RWPE1 (cell line): ENCODE data around the gene SGSH.

Experiments used
- CTCF ChIA-PET: fragments of 350-600 bp; sonication (Branson Sonifier 250); formaldehyde crosslinking; extraction: SDS; loops from one replicate; lab custom pipeline; 2021; lab: Yijun Ruan, JAX
- POLR2A ChIA-PET: fragments of 400-600 bp; formaldehyde crosslinking; extraction: SDS; loops from one replicate; lab custom pipeline; 2020; ENCODE audit warnings: antibody characterized with exemption; ENCODE audit not compliant: low non-redundant PET; lab: Yijun Ruan, JAX
- DNase-seq: peaks from one replicate; pipeline ENCODE4 v3.0.0; 2012; ENCODE audit warnings: low spot score
- H3K27ac ChIP-seq: fragments of 450-650 bp; 2 replicates; pipeline ENCODE4 v1.5.1; 2017
- TF ChIP-seq, protein P1 (sequence below): fragments of 450-650 bp; conservative IDR thresholded peaks from 2 replicates; pipeline ENCODE4 v1.5.1; 2017; ENCODE audit warnings: low read depth, mild to moderate bottlenecking

Gene SGSH

DNA sequence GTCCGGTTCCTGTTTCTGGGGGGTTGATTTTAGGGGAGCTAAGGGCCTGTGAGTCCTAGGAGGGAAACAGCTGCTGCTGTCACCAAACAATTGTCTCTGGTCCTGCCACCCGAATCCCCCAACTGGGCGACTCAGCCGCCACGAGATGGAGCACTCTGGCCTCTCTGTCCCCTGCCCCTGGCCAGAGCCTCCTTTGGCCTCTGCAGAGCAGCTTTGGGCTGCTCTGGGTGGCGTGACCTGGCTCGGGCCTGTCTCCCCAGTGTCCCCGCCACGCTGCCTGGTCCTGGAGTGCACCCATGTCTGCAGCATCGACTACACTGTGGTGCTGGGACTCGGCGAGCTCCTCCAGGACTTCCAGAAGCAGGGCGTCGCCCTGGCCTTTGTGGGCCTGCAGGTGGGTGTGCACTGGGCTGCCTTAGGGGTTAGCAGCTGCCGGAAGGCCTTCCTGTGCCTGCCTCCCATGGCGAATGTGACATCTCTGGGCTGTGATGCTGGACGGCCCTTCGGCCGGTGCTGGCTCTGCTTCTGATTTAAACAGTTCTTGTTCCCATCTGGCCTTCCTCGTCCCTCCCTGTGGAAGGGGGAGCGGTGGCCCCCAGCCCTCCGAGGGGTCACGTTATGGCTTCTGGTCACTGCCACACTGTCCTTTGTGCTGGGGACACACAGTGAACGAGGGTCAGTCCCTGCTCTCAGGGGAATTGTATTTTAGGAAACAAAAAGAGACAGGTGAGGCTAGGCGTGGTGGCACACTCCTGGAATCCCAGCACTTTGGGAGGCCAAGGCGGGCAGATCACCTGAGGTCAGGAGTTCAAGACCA lies 29.0 kb upstream of the SGSH start:
- CTCF ChIA-PET = no interaction called here
- H3K27ac ChIP-seq = no peak overlapping the region
- DNase-seq = no peak
- TF ChIP-seq, protein P1, sequence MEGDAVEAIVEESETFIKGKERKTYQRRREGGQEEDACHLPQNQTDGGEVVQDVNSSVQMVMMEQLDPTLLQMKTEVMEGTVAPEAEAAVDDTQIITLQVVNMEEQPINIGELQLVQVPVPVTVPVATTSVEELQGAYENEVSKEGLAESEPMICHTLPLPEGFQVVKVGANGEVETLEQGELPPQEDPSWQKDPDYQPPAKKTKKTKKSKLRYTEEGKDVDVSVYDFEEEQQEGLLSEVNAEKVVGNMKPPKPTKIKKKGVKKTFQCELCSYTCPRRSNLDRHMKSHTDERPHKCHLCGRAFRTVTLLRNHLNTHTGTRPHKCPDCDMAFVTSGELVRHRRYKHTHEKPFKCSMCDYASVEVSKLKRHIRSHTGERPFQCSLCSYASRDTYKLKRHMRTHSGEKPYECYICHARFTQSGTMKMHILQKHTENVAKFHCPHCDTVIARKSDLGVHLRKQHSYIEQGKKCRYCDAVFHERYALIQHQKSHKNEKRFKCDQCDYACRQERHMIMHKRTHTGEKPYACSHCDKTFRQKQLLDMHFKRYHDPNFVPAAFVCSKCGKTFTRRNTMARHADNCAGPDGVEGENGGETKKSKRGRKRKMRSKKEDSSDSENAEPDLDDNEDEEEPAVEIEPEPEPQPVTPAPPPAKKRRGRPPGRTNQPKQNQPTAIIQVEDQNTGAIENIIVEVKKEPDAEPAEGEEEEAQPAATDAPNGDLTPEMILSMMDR = no peak
- POLR2A ChIA-PET = no interaction called here

DNA sequence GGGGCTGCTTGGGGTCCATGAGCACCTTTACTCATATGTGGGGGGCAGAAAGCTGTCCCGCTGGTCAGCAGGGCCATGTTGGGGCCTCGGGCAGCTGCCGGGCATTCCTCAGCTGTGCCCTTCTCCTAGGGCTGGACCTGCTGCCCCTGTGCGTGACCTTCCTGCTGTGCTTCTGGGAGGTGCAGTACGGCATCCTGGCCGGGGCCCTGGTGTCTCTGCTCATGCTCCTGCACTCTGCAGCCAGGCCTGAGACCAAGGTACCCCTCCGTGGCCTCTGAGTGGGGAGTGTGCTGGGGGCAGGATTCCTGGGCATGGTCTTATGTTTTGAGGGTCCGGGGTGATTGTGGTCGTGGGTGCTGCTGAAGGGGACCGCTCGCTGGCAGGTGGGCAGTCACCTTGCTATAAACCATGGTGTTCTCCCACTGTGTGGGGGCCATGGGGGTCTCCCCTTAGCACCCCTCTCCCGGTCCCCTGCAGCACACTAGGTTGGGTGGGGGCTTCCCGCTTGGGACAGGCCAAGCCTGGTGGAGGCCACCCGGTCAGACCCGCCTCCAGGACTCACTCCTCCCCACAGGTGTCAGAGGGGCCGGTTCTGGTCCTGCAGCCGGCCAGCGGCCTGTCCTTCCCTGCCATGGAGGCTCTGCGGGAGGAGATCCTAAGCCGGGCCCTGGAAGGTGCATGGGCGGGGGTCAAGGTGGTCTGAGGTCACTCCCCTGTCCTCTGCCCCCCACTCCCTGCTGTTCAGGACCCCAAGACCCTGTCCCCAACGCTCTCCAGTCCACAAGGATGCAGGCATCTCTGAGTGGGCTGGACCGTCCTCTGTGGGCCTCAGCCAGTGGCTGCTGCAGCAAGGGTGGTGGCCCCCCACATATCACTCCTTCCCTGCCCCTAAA lies 28.1 kb upstream of the SGSH start:
- ChIA-PET CTCF (no interaction called here), POLR2A (no interaction called here)
- DNase-seq = no peak
- TF ChIP-seq, protein P1 = no peak
- no peak overlapping the region for H3K27ac ChIP-seq

DNA sequence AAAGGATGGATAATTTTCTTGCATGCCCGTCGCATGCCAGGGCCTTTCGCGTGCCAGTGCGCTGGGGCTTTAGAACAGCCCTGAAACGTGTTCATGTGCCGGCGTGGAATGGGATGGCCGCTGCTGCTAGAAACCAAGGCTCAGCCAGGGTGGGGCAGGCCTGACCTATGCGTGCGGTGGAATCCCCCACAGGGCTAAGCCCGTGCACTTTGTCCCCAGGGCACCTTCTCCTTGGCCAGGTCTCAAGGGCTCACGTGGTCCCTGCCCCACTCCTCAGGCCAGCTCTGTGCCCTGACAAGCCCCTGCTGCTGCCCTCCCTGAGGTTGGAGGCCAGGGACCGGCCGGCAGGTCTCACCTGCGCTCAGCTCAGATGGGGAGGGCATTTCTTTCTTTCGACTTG lies 27.4 kb upstream of the SGSH start:
- CTCF ChIA-PET = no interaction called here
- TF ChIP-seq, protein P1 = no peak
- no peak for DNase-seq
- POLR2A ChIA-PET = no interaction called here
- no peak overlapping the region for H3K27ac ChIP-seq

DNA sequence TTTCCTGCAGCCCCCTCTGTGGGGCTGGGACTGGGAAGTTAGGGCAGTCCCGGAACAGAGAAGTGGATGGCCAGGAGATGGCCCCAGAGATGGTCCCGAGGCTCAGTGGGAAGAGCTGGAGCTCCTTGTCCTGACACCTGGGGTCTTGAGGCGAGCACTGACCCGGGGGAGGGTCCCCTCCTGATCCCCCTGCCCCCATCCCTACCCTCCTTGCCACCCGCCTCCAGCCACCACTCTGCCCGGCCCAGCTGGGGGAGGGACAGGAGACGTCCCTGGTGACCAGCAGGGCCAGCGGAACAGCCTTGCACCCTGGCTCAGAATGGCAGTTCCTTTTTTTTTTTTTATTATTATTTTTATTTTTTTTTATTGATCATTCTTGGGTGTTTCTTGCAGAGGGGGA lies 26.6 kb upstream of the SGSH start:
- no peak for DNase-seq
- no peak overlapping the region for H3K27ac ChIP-seq
- ChIA-PET CTCF (no interaction called here), POLR2A (no interaction called here)
- TF ChIP-seq, protein P1 = no peak

DNA sequence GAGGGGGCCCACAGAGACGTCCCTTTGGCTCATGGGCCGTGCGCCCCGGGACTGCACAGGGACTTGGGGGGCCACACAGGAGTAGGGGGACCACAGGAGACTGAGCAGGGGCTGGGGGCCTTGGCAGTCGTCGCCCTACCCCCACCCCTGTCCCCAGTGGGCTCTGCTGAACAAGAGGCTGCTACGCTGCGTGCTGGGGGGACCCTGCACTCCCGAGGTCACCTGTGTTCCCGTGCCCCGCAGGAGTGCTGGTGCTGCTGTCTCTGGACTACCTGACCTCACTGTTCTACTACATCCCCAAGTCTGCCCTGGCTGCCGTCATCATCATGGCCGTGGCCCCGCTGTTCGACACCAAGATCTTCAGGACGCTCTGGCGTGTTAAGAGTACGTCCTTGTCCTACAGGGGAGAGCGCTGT lies 26.1 kb upstream of the SGSH start:
- POLR2A ChIA-PET = no interaction called here
- no peak overlapping the region for H3K27ac ChIP-seq
- DNase-seq = no peak
- TF ChIP-seq, protein P1 = no peak
- CTCF ChIA-PET = no interaction called here

DNA sequence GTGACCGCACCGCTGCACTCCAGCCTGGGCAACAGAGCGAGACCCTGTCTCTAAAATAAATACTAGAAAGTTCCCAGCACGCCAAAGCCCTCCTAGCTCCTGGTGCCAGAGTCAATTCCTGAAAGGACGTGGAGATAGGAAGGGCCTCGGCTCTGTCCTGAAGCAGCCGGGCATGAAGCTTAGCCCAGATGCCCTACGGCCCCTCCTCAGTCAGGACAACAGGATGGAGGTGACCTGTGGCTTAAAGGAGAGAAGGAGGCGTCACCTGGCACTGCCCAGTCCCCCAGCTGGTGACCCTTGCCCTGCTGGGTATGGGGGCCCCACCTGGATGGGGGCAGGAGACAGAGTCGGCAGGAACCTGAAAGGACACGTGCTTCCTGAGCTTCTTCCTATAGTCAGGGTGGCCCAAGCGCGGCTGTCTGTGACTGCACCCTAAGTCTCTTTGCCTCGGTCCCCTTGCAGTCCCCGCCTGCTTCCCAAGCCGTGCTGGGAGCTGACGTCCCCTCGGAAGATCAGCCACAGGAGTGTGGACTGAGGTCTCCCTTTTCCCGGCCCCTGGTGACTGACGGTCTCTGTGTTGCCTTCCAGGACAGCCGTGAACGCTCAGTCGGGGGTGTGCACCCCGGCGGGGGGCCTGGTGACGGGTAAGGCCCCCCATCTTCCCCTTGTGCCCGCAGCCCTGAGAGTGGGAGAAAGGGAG lies 25.6 kb upstream of the SGSH start:
- no peak for DNase-seq
- H3K27ac ChIP-seq = no peak overlapping the region
- ChIA-PET POLR2A (no interaction called here), CTCF (no interaction called here)
- TF ChIP-seq, protein P1 = no peak
